ENCODE data around the gene ETV3.

Gene ETV3

GRCh38 chr1:157132616-157133167 is 5.5 kb downstream of the ETV3 start:
- no peak for TF ChIP-seq CTCF (conservative IDR thresholded peaks at IDR 0.05)
- peak overlapping the region; percentile 16 for H3K27ac ChIP-seq

GRCh38 chr1:157132111-157132510 is 6.1 kb downstream of the ETV3 start:
- peak overlapping the region; percentile 16 for H3K27ac ChIP-seq
- no peak for TF ChIP-seq CTCF (conservative IDR thresholded peaks at IDR 0.05)

- H3K27ac ChIP-seq: no peak overlapping the region
- TF ChIP-seq CTCF (conservative IDR thresholded peaks at IDR 0.05): no peak
Measured at GRCh38 chr1:157131281-157131680, 6.9 kb downstream of the ETV3 start.

GRCh38 chr1:157124855-157125254 is 13.3 kb downstream of the ETV3 start:
- H3K27ac ChIP-seq: no peak overlapping the region
- TF ChIP-seq CTCF (conservative IDR thresholded peaks at IDR 0.05): no peak

GRCh38 chr1:157119448-157119847 is 18.7 kb downstream of the ETV3 start:
- no peak overlapping the region for H3K27ac ChIP-seq
- no peak for TF ChIP-seq CTCF (conservative IDR thresholded peaks at IDR 0.05)

- no peak for TF ChIP-seq CTCF (conservative IDR thresholded peaks at IDR 0.05)
Measured at GRCh38 chr1:157119008-157119407, 19.2 kb downstream of the ETV3 start.

GRCh38 chr1:157117527-157118057 is 20.6 kb downstream of the ETV3 start:
- TF ChIP-seq CTCF (conservative IDR thresholded peaks at IDR 0.05): no peak
- no peak overlapping the region for H3K27ac ChIP-seq

More at GRCh38 chr1:157119008-157119407, 19.2 kb downstream of the ETV3 start:
- H3K27ac ChIP-seq: no peak overlapping the region
